ENCODE results near the gene DDX56. TPM values are rescaled to one million over a fixed set of nuclear protein-coding genes. Genes with fewer than 3 reads are reported as not detected.

DDX56 gene
- total and polyA plus RNA-seq, 2 donors: 61.3 to 114 TPM

- no peak within 1 kb of the TSS for H3K4me3 ChIP-seq (ENCODE audit: low read length in 2 of 2)
- H3K4me1 ChIP-seq (ENCODE audit: control insufficient read depth in 2 of 2, insufficient read depth in 2 of 2, low read length in 2 of 2): no peaks in the 10 kb centered on the region
- H3K9me3 ChIP-seq (ENCODE audit: control insufficient read depth in 2 of 2, insufficient read depth in 1 of 2, low read length in 1 of 2): no peaks in the 10 kb centered on the region
- DNase-seq (ENCODE audit: low read depth in 6 of 9, low spot score in 9 of 9): no peak
- WGBS: 95% methylated on average over 20 of the region's 20 CpGs
- no peak within 1 kb of the TSS for H3K27ac ChIP-seq (ENCODE audit: low read depth in 1 of 2, low read length in 1 of 2)
- H3K36me3 ChIP-seq (ENCODE audit: control insufficient read depth in 2 of 2, insufficient read depth in 2 of 2, low read length in 1 of 2): no peaks in the 10 kb centered on the region
- no peaks in the 10 kb centered on the region for H3K27me3 ChIP-seq (ENCODE audit: control insufficient read depth in 2 of 2, insufficient read depth in 1 of 2, low read length in 1 of 2)
These were observed 32.5 kb downstream of the DDX56 start, which contains the start of gene NPC1L1 for GRCh38 chr7:44541028-44541869. Gene NPC1L1, minus strand, starts transcription at chr7:44541330. Its CDS starts 71 bp downstream, at chr7:44541259.

- no peaks in the 10 kb centered on the region for H3K9me3 ChIP-seq (ENCODE audit: control insufficient read depth in 2 of 2, insufficient read depth in 1 of 2, low read length in 1 of 2)
- no peaks in the 10 kb centered on the region for H3K27me3 ChIP-seq (ENCODE audit: control insufficient read depth in 2 of 2, insufficient read depth in 1 of 2, low read length in 1 of 2)
- DNase-seq (ENCODE audit: low read depth in 6 of 9, low spot score in 9 of 9): no peak
- no peak overlapping the region for H3K27ac ChIP-seq (ENCODE audit: low read depth in 1 of 2, low read length in 1 of 2)
- no peaks in the 10 kb centered on the region for H3K4me1 ChIP-seq (ENCODE audit: control insufficient read depth in 2 of 2, insufficient read depth in 2 of 2, low read length in 2 of 2)
- WGBS: 96% methylated on average over 5 of the region's 5 CpGs
- H3K36me3 ChIP-seq (ENCODE audit: control insufficient read depth in 2 of 2, insufficient read depth in 2 of 2, low read length in 1 of 2): no peaks in the 10 kb centered on the region
- no peak overlapping the region for H3K4me3 ChIP-seq (ENCODE audit: low read length in 2 of 2)
These were observed 33.1 kb downstream of the DDX56 start for GRCh38 chr7:44540592-44541027.

GRCh38 chr7:44539669-44540506 lies 33.8 kb downstream of the DDX56 start:
- no peaks in the 10 kb centered on the region for H3K36me3 ChIP-seq (ENCODE audit: control insufficient read depth in 2 of 2, insufficient read depth in 2 of 2, low read length in 1 of 2)
- H3K4me3 ChIP-seq (ENCODE audit: low read length in 2 of 2): no peak overlapping the region
- H3K27ac ChIP-seq (ENCODE audit: low read depth in 1 of 2, low read length in 1 of 2): no peak overlapping the region
- H3K4me1 ChIP-seq (ENCODE audit: control insufficient read depth in 2 of 2, insufficient read depth in 2 of 2, low read length in 2 of 2): no peaks in the 10 kb centered on the region
- no peak for DNase-seq (ENCODE audit: low read depth in 6 of 9, low spot score in 9 of 9)
- WGBS: 96% methylated on average over 27 of the region's 27 CpGs
- H3K9me3 ChIP-seq (ENCODE audit: control insufficient read depth in 2 of 2, insufficient read depth in 1 of 2, low read length in 1 of 2): no peaks in the 10 kb centered on the region
- no peaks in the 10 kb centered on the region for H3K27me3 ChIP-seq (ENCODE audit: control insufficient read depth in 2 of 2, insufficient read depth in 1 of 2, low read length in 1 of 2)

- H3K4me3 ChIP-seq (ENCODE audit: low read length in 2 of 2): no peak overlapping the region
- no peak for DNase-seq (ENCODE audit: low read depth in 6 of 9, low spot score in 9 of 9)
- H3K9me3 ChIP-seq (ENCODE audit: control insufficient read depth in 2 of 2, insufficient read depth in 1 of 2, low read length in 1 of 2): no peaks in the 10 kb centered on the region
- H3K27me3 ChIP-seq (ENCODE audit: control insufficient read depth in 2 of 2, insufficient read depth in 1 of 2, low read length in 1 of 2): no peaks in the 10 kb centered on the region
- no peaks in the 10 kb centered on the region for H3K4me1 ChIP-seq (ENCODE audit: control insufficient read depth in 2 of 2, insufficient read depth in 2 of 2, low read length in 2 of 2)
- no peak overlapping the region for H3K27ac ChIP-seq (ENCODE audit: low read depth in 1 of 2, low read length in 1 of 2)
- no peaks in the 10 kb centered on the region for H3K36me3 ChIP-seq (ENCODE audit: control insufficient read depth in 2 of 2, insufficient read depth in 2 of 2, low read length in 1 of 2)
- WGBS: 95% methylated on average over 32 of the region's 32 CpGs
These were observed 34.7 kb downstream of the DDX56 start for GRCh38 chr7:44538798-44539668.

GRCh38 chr7:44538093-44538797 lies 35.5 kb downstream of the DDX56 start:
- Histone ChIP-seq H3K27ac (ENCODE audit: low read depth in 1 of 2, low read length in 1 of 2) (no peak overlapping the region), H3K36me3 (ENCODE audit: control insufficient read depth in 2 of 2, insufficient read depth in 2 of 2, low read length in 1 of 2) (no peaks in the 10 kb centered on the region), H3K9me3 (ENCODE audit: control insufficient read depth in 2 of 2, insufficient read depth in 1 of 2, low read length in 1 of 2) (no peaks in the 10 kb centered on the region), H3K4me1 (ENCODE audit: control insufficient read depth in 2 of 2, insufficient read depth in 2 of 2, low read length in 2 of 2) (no peaks in the 10 kb centered on the region), H3K27me3 (ENCODE audit: control insufficient read depth in 2 of 2, insufficient read depth in 1 of 2, low read length in 1 of 2) (no peaks in the 10 kb centered on the region), H3K4me3 (ENCODE audit: low read length in 2 of 2) (no peak overlapping the region)
- 95% methylated on average over 17 of the region's 17 CpGs for WGBS
- DNase-seq (ENCODE audit: low read depth in 6 of 9, low spot score in 9 of 9): no peak

- H3K9me3 ChIP-seq (ENCODE audit: control insufficient read depth in 2 of 2, insufficient read depth in 1 of 2, low read length in 1 of 2): no peaks in the 10 kb centered on the region
- no peak overlapping the region for H3K4me3 ChIP-seq (ENCODE audit: low read length in 2 of 2)
- 97% methylated on average over 6 of the region's 6 CpGs for WGBS
- no peak for DNase-seq (ENCODE audit: low read depth in 6 of 9, low spot score in 9 of 9)
- no peak overlapping the region for H3K27ac ChIP-seq (ENCODE audit: low read depth in 1 of 2, low read length in 1 of 2)
- no peaks in the 10 kb centered on the region for H3K4me1 ChIP-seq (ENCODE audit: control insufficient read depth in 2 of 2, insufficient read depth in 2 of 2, low read length in 2 of 2)
- H3K27me3 ChIP-seq (ENCODE audit: control insufficient read depth in 2 of 2, insufficient read depth in 1 of 2, low read length in 1 of 2): no peaks in the 10 kb centered on the region
- H3K36me3 ChIP-seq (ENCODE audit: control insufficient read depth in 2 of 2, insufficient read depth in 2 of 2, low read length in 1 of 2): no peaks in the 10 kb centered on the region
These were observed 36.3 kb downstream of the DDX56 start for GRCh38 chr7:44537442-44537841.

- WGBS: 95% methylated on average over 10 of the region's 10 CpGs
- DNase-seq (ENCODE audit: low read depth in 6 of 9, low spot score in 9 of 9): no peak
- H3K4me1 ChIP-seq (ENCODE audit: control insufficient read depth in 2 of 2, insufficient read depth in 2 of 2, low read length in 2 of 2): no peaks in the 10 kb centered on the region
These were observed 37.6 kb downstream of the DDX56 start for GRCh38 chr7:44536090-44536489.

GRCh38 chr7:44535348-44536064 lies 38.2 kb downstream of the DDX56 start:
- 97% methylated on average over 8 of the region's 8 CpGs for WGBS
- H3K27me3 ChIP-seq (ENCODE audit: control insufficient read depth in 2 of 2, insufficient read depth in 1 of 2, low read length in 1 of 2): no peaks in the 10 kb centered on the region
- no peak overlapping the region for H3K4me3 ChIP-seq (ENCODE audit: low read length in 2 of 2)
- H3K36me3 ChIP-seq (ENCODE audit: control insufficient read depth in 2 of 2, insufficient read depth in 2 of 2, low read length in 1 of 2): no peaks in the 10 kb centered on the region
- DNase-seq (ENCODE audit: low read depth in 6 of 9, low spot score in 9 of 9): no peak
- H3K9me3 ChIP-seq (ENCODE audit: control insufficient read depth in 2 of 2, insufficient read depth in 1 of 2, low read length in 1 of 2): no peaks in the 10 kb centered on the region
- H3K4me1 ChIP-seq (ENCODE audit: control insufficient read depth in 2 of 2, insufficient read depth in 2 of 2, low read length in 2 of 2): no peaks in the 10 kb centered on the region
- no peak overlapping the region for H3K27ac ChIP-seq (ENCODE audit: low read depth in 1 of 2, low read length in 1 of 2)

More at GRCh38 chr7:44536090-44536489, 37.6 kb downstream of the DDX56 start:
- H3K9me3 ChIP-seq (ENCODE audit: control insufficient read depth in 2 of 2, insufficient read depth in 1 of 2, low read length in 1 of 2): no peaks in the 10 kb centered on the region
- H3K27me3 ChIP-seq (ENCODE audit: control insufficient read depth in 2 of 2, insufficient read depth in 1 of 2, low read length in 1 of 2): no peaks in the 10 kb centered on the region
- no peaks in the 10 kb centered on the region for H3K36me3 ChIP-seq (ENCODE audit: control insufficient read depth in 2 of 2, insufficient read depth in 2 of 2, low read length in 1 of 2)
- H3K4me3 ChIP-seq (ENCODE audit: low read length in 2 of 2): no peak overlapping the region
- no peak overlapping the region for H3K27ac ChIP-seq (ENCODE audit: low read depth in 1 of 2, low read length in 1 of 2)

All from thymus (tissue), 11 donors.